HEK293 (cell line): ENCODE data around the gene GOLGA1.

Source experiments
- FEZF1 ChIP-seq: fragments of 450-650 bp; formaldehyde crosslinking; IDR thresholded peaks from 2 replicates; pipeline ENCODE4 v1.5.1; 2016; ENCODE audit warnings: missing biosample characterization, missing genetic modification characterization
- KLF1 ChIP-seq: fragments of 450-650 bp; formaldehyde crosslinking; IDR thresholded peaks from 2 replicates; pipeline ENCODE4 v1.5.1; 2016; ENCODE audit warnings: missing biosample characterization, missing genetic modification characterization
- KLF7 ChIP-seq: fragments of 450-650 bp; formaldehyde crosslinking; IDR thresholded peaks from 2 replicates; pipeline ENCODE4 v1.5.1; 2016; ENCODE audit warnings: missing biosample characterization, missing genetic modification characterization, borderline replicate concordance
- MZF1 ChIP-seq: fragments of 450-650 bp; formaldehyde crosslinking; IDR thresholded peaks from 2 replicates; pipeline ENCODE4 v1.5.1; 2017; ENCODE audit warnings: missing biosample characterization, missing genetic modification characterization, borderline replicate concordance
- ZBTB48 ChIP-seq: fragments of 450-650 bp; formaldehyde crosslinking; IDR thresholded peaks from 2 replicates; pipeline ENCODE4 v1.5.1; 2016; ENCODE audit warnings: missing biosample characterization, missing genetic modification characterization
- ZBTB7A ChIP-seq: fragments of 450-650 bp; formaldehyde crosslinking; IDR thresholded peaks from 2 replicates; pipeline ENCODE4 v1.5.1; 2016; ENCODE audit warnings: low read depth, missing biosample characterization, missing genetic modification characterization
- ZNF138 ChIP-seq: fragments of 450-650 bp; formaldehyde crosslinking; IDR thresholded peaks from 2 replicates; pipeline ENCODE4 v1.5.1; 2016; ENCODE audit warnings: missing biosample characterization, missing genetic modification characterization, borderline replicate concordance
- ZNF24 ChIP-seq: fragments of 450-650 bp; formaldehyde crosslinking; IDR thresholded peaks from 2 replicates; pipeline ENCODE4 v1.5.1; 2016; ENCODE audit warnings: missing biosample characterization, missing genetic modification characterization
- ZNF391 ChIP-seq: fragments of 450-650 bp; formaldehyde crosslinking; IDR thresholded peaks from 2 replicates; pipeline ENCODE4 v1.5.1; 2016; ENCODE audit warnings: low read depth, missing biosample characterization, missing genetic modification characterization, borderline replicate concordance
- ZNF433 ChIP-seq: fragments of 450-650 bp; formaldehyde crosslinking; IDR thresholded peaks from 2 replicates; pipeline ENCODE4 v1.5.1; 2016; ENCODE audit warnings: missing biosample characterization, missing genetic modification characterization, low read depth
- ZNF621 ChIP-seq: fragments of 450-650 bp; formaldehyde crosslinking; IDR thresholded peaks from 2 replicates; pipeline ENCODE4 v1.5.1; 2017; ENCODE audit warnings: missing biosample characterization, missing genetic modification characterization
- ZNF626 ChIP-seq: fragments of 450-650 bp; sonication (Bioruptor Pico); formaldehyde crosslinking; IDR thresholded peaks from 2 replicates; pipeline ENCODE4 v1.5.1; 2018; ENCODE audit warnings: missing biosample characterization, missing genetic modification characterization, inconsistent platforms
- ZNF629 ChIP-seq: fragments of 450-650 bp; formaldehyde crosslinking; IDR thresholded peaks from 2 replicates; pipeline ENCODE4 v1.5.1; 2017; ENCODE audit warnings: missing biosample characterization, missing genetic modification characterization
- ZNF701 ChIP-seq: fragments of 450-650 bp; formaldehyde crosslinking; IDR thresholded peaks from 2 replicates; pipeline ENCODE4 v1.5.1; 2016; ENCODE audit warnings: missing biosample characterization, missing genetic modification characterization
- ZXDB ChIP-seq: fragments of 450-650 bp; formaldehyde crosslinking; IDR thresholded peaks from 2 replicates; pipeline ENCODE4 v1.5.1; 2016; ENCODE audit warnings: missing biosample characterization, missing genetic modification characterization
- TF ChIP-seq, protein P1 (sequence below): fragments of 450-650 bp; formaldehyde crosslinking; IDR thresholded peaks from 2 replicates; pipeline ENCODE4 v1.5.1; 2016; ENCODE audit warnings: missing biosample characterization, missing genetic modification characterization
- TF ChIP-seq, protein P2 (sequence below): fragments of 450-650 bp; formaldehyde crosslinking; IDR thresholded peaks from 2 replicates; pipeline ENCODE4 v1.5.1; 2016; ENCODE audit warnings: missing biosample characterization, missing genetic modification characterization
- TF ChIP-seq, protein P3 (sequence below): fragments of 450-650 bp; formaldehyde crosslinking; IDR thresholded peaks from 2 replicates; pipeline ENCODE4 v1.5.1; 2016; ENCODE audit warnings: missing biosample characterization, missing genetic modification characterization
- TF ChIP-seq, protein P4 (sequence below): fragments of 450-650 bp; formaldehyde crosslinking; IDR thresholded peaks from 2 replicates; pipeline ENCODE4 v1.5.1; 2016; ENCODE audit warnings: missing biosample characterization, missing genetic modification characterization
- TF ChIP-seq, protein P5 (sequence below): fragments of 450-650 bp; formaldehyde crosslinking; IDR thresholded peaks from 2 replicates; pipeline ENCODE4 v1.5.1; 2016; ENCODE audit warnings: missing biosample characterization, missing genetic modification characterization, borderline replicate concordance

Gene GOLGA1

DNA sequence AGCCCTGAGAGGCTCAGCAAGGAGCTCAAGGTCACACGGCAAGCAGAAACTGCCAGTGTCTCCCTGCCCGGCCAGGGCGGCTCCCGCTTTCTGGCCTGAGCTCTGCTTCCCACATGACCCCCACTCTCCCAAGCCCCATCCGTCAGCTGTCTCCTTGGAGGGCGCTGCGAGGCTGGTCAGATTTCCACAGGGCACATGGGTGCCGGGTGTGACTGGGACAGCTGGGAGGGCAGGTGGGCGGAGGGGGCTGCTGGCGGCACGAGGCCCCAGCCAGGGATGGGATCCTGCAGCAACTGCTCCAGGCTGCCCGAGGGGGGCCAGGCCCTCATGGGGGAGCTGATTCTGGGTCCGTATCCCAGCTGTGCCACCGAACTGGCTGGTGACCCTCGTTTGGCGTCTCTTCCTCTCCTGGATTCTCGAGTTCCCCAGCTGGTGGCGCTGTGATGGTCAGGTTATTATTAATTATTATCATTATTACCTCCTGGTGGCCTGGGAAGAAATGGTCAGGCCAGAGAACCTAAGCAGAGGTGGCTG lies 100.5 kb downstream of the GOLGA1 start (continued):
- TF ChIP-seq, protein P1, sequence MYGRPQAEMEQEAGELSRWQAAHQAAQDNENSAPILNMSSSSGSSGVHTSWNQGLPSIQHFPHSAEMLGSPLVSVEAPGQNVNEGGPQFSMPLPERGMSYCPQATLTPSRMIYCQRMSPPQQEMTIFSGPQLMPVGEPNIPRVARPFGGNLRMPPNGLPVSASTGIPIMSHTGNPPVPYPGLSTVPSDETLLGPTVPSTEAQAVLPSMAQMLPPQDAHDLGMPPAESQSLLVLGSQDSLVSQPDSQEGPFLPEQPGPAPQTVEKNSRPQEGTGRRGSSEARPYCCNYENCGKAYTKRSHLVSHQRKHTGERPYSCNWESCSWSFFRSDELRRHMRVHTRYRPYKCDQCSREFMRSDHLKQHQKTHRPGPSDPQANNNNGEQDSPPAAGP (tag by site-specific recombination), result no peak
- TF ChIP-seq ZNF701 (tag by site-specific recombination) (no peak), ZNF391 (tag by site-specific recombination) (no peak), ZNF629 (no peak), ZNF621 (no peak), ZBTB7A (tag by site-specific recombination) (no peak), ZXDB (tag by site-specific recombination) (no peak), ZBTB48 (no peak), KLF1 (peak; percentile 48; the same call in 1 of the 2 replicates), ZNF24 (no peak), KLF7 (tag by site-specific recombination) (no peak), ZNF433 (no peak), MZF1 (tag by site-specific recombination) (no peak), ZNF626 (no peak), FEZF1 (tag by site-specific recombination) (no peak), ZNF138 (tag by site-specific recombination) (no peak)
- TF ChIP-seq, protein P2, sequence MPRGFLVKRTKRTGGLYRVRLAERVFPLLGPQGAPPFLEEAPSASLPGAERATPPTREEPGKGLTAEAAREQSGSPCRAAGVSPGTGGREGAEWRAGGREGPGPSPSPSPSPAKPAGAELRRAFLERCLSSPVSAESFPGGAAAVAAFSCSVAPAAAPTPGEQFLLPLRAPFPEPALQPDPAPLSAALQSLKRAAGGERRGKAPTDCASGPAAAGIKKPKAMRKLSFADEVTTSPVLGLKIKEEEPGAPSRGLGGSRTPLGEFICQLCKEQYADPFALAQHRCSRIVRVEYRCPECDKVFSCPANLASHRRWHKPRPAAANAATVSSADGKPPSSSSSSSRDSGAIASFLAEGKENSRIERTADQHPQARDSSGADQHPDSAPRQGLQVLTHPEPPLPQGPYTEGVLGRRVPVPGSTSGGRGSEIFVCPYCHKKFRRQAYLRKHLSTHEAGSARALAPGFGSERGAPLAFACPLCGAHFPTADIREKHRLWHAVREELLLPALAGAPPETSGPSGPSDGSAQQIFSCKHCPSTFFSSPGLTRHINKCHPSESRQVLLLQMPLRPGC (tag by site-specific recombination), result no peak
- TF ChIP-seq, protein P3, sequence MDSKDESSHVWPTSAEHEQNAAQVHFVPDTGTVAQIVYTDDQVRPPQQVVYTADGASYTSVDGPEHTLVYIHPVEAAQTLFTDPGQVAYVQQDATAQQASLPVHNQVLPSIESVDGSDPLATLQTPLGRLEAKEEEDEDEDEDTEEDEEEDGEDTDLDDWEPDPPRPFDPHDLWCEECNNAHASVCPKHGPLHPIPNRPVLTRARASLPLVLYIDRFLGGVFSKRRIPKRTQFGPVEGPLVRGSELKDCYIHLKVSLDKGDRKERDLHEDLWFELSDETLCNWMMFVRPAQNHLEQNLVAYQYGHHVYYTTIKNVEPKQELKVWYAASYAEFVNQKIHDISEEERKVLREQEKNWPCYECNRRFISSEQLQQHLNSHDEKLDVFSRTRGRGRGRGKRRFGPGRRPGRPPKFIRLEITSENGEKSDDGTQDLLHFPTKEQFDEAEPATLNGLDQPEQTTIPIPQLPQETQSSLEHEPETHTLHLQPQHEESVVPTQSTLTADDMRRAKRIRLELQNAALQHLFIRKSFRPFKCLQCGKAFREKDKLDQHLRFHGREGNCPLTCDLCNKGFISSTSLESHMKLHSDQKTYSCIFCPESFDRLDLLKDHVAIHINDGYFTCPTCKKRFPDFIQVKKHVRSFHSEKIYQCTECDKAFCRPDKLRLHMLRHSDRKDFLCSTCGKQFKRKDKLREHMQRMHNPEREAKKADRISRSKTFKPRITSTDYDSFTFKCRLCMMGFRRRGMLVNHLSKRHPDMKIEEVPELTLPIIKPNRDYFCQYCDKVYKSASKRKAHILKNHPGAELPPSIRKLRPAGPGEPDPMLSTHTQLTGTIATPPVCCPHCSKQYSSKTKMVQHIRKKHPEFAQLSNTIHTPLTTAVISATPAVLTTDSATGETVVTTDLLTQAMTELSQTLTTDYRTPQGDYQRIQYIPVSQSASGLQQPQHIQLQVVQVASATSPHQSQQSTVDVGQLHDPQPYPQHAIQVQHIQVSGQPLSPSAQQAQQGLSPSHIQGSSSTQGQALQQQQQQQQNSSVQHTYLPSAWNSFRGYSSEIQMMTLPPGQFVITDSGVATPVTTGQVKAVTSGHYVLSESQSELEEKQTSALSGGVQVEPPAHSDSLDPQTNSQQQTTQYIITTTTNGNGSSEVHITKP, result no peak
- TF ChIP-seq, protein P4, sequence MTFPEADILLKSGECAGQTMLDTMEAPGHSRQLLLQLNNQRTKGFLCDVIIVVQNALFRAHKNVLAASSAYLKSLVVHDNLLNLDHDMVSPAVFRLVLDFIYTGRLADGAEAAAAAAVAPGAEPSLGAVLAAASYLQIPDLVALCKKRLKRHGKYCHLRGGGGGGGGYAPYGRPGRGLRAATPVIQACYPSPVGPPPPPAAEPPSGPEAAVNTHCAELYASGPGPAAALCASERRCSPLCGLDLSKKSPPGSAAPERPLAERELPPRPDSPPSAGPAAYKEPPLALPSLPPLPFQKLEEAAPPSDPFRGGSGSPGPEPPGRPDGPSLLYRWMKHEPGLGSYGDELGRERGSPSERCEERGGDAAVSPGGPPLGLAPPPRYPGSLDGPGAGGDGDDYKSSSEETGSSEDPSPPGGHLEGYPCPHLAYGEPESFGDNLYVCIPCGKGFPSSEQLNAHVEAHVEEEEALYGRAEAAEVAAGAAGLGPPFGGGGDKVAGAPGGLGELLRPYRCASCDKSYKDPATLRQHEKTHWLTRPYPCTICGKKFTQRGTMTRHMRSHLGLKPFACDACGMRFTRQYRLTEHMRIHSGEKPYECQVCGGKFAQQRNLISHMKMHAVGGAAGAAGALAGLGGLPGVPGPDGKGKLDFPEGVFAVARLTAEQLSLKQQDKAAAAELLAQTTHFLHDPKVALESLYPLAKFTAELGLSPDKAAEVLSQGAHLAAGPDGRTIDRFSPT, result 0 out of 2 replicates have a peak, but pooled peaks have one; percentile 11
- TF ChIP-seq, protein P5, sequence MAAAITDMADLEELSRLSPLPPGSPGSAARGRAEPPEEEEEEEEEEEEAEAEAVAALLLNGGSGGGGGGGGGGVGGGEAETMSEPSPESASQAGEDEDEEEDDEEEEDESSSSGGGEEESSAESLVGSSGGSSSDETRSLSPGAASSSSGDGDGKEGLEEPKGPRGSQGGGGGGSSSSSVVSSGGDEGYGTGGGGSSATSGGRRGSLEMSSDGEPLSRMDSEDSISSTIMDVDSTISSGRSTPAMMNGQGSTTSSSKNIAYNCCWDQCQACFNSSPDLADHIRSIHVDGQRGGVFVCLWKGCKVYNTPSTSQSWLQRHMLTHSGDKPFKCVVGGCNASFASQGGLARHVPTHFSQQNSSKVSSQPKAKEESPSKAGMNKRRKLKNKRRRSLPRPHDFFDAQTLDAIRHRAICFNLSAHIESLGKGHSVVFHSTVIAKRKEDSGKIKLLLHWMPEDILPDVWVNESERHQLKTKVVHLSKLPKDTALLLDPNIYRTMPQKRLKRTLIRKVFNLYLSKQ (tag by site-specific recombination), result no peak
